Measurements from ENCODE around the gene PLPP4. TPM values are rescaled to one million over a fixed set of nuclear protein-coding genes. Genes with fewer than 3 reads are reported as not detected.

Gene PLPP4
- total RNA-seq, 1 donor from 2014 or later = 0.48 TPM

- DNase-seq (ENCODE audit: low spot score) (no peak), ATAC-seq (peak; percentile 39)
These were observed 843 bp upstream of the PLPP4 start for GRCh38 chr10:120456143-120456625.

GRCh38 chr10:120457431-120458172 lies 575 bp downstream of the PLPP4 start:
- no peak for ATAC-seq
- no peak for DNase-seq (ENCODE audit: low spot score)

GRCh38 chr10:120458432-120458831 lies 1.4 kb downstream of the PLPP4 start:
- ATAC-seq = no peak
- DNase-seq (ENCODE audit: low spot score) = no peak

- ATAC-seq (no peak), DNase-seq (ENCODE audit: low spot score) (no peak)
These were observed 2.2 kb downstream of the PLPP4 start for GRCh38 chr10:120459185-120459584.

- no peak for ATAC-seq
- DNase-seq (ENCODE audit: low spot score) = no peak
These were observed 3.2 kb downstream of the PLPP4 start for GRCh38 chr10:120460186-120460585.

- ATAC-seq = no peak
These were observed 3.7 kb downstream of the PLPP4 start for GRCh38 chr10:120460776-120461175.

GRCh38 chr10:120462018-120462682 lies 5.1 kb downstream of the PLPP4 start:
- ATAC-seq (no peak), DNase-seq (ENCODE audit: low spot score) (no peak)

More at GRCh38 chr10:120460776-120461175, 3.7 kb downstream of the PLPP4 start:
- no peak for DNase-seq (ENCODE audit: low spot score)

- DNase-seq (ENCODE audit: low spot score) (no peak), ATAC-seq (no peak)
These were observed 8.1 kb downstream of the PLPP4 start for GRCh38 chr10:120465138-120465537.

- ATAC-seq = no peak
- no peak for DNase-seq (ENCODE audit: low spot score)
These were observed 9.0 kb downstream of the PLPP4 start for GRCh38 chr10:120466006-120466405.

GRCh38 chr10:120473593-120473992 lies 16.6 kb downstream of the PLPP4 start:
- DNase-seq (ENCODE audit: low spot score) (no peak), ATAC-seq (no peak)

- no peak for DNase-seq (ENCODE audit: low spot score)
- no peak for ATAC-seq
These were observed 17.9 kb downstream of the PLPP4 start for GRCh38 chr10:120474956-120475355.

GRCh38 chr10:120475844-120476791 lies 19.1 kb downstream of the PLPP4 start:
- ATAC-seq (no peak), DNase-seq (ENCODE audit: low spot score) (peak; percentile 19)

- peak; percentile 2 for DNase-seq (ENCODE audit: low spot score)
- ATAC-seq = no peak
These were observed 20.2 kb downstream of the PLPP4 start for GRCh38 chr10:120477021-120477742.

- no peak for ATAC-seq
- no peak for DNase-seq (ENCODE audit: low spot score)
These were observed 20.7 kb downstream of the PLPP4 start for GRCh38 chr10:120477743-120478141.

GRCh38 chr10:120478386-120478785 lies 21.4 kb downstream of the PLPP4 start:
- DNase-seq (ENCODE audit: low spot score) (no peak), ATAC-seq (no peak)

GRCh38 chr10:120479506-120479905 lies 22.5 kb downstream of the PLPP4 start:
- ATAC-seq = no peak
- no peak for DNase-seq (ENCODE audit: low spot score)

GRCh38 chr10:120480065-120480600 lies 23.1 kb downstream of the PLPP4 start:
- peak; percentile 2 for DNase-seq (ENCODE audit: low spot score)
- no peak for ATAC-seq

- no peak for ATAC-seq
- DNase-seq (ENCODE audit: low spot score) = peak; percentile 24
These were observed 23.8 kb downstream of the PLPP4 start for GRCh38 chr10:120480848-120481247.

- no peak for DNase-seq (ENCODE audit: low spot score)
These were observed 26.0 kb downstream of the PLPP4 start for GRCh38 chr10:120483006-120483405.

GRCh38 chr10:120483651-120484301 lies 26.7 kb downstream of the PLPP4 start:
- ATAC-seq (no peak), DNase-seq (ENCODE audit: low spot score) (no peak)

More at GRCh38 chr10:120483006-120483405, 26.0 kb downstream of the PLPP4 start:
- ATAC-seq = no peak
